Thyroid gland (tissue), 4 donors: ENCODE data around the gene PLEKHG4.

Experiments used
- CTCF ChIP-seq, 6 experiments: fragments of 200-600 bp in 3 of 6; fragments of 450-650 bp in 3 of 6; sonication (generic) in 3 of 6; IDR thresholded peaks; one replicate each; pipeline ENCODE4 v1.5.1; 2016 to 2019; ENCODE audit warnings: antibody characterized with exemption in 6 of 6, mild to moderate bottlenecking in 2 of 6, inconsistent platforms in 1 of 6, moderate library complexity in 1 of 6
- POLR2A ChIP-seq, 2 donors: fragments of 450-650 bp; IDR thresholded peaks; one replicate each; pipeline ENCODE4 v1.6.1; 2017; ENCODE audit warnings: antibody characterized with exemption in 2 of 2, mild to moderate bottlenecking in 2 of 2, moderate library complexity in 1 of 2

- TF ChIP-seq POLR2A (IDR thresholded peaks at IDR 0.05) (no peak), CTCF (IDR thresholded peaks at IDR 0.05) (no peak)
Measured at GRCh38 chr16:67230809-67231660, 48.3 kb upstream of the PLEKHG4 start.
